GM19043 (cell line): ENCODE results near the gene SH3RF1.
A peak's percentile ranks its signal among the peaks of the same experiment; 100 is the strongest.
"Not testable (repeated sequence)": the region's sequence is repeated elsewhere in the genome, so short reads cannot be mapped to it uniquely, and the experiment has no call there.

ENCODE experiments used
- ATAC-seq: cut with Tn5 transposase; IDR thresholded peaks from one replicate; pipeline ENCODE4 v1.9.1; 2021; ENCODE audit warnings: low read depth; ENCODE audit not compliant: unreplicated experiment

SH3RF1 gene

GRCh38 chr4:169202878-169203277 is 67.9 kb downstream of the SH3RF1 start:
- no peak for ATAC-seq

GRCh38 chr4:169202145-169202699 is 68.5 kb downstream of the SH3RF1 start:
- ATAC-seq = no peak

GRCh38 chr4:169201222-169202144 is 69.3 kb downstream of the SH3RF1 start:
- ATAC-seq = no peak

GRCh38 chr4:169200361-169201030 is 70.3 kb downstream of the SH3RF1 start:
- no peak for ATAC-seq

GRCh38 chr4:169199184-169199583 is 71.6 kb downstream of the SH3RF1 start:
- no peak for ATAC-seq

GRCh38 chr4:169198167-169198566 is 72.6 kb downstream of the SH3RF1 start:
- no peak for ATAC-seq

- ATAC-seq = not testable (repeated sequence)
Observed at GRCh38 chr4:169197206-169197605, 73.5 kb downstream of the SH3RF1 start.

GRCh38 chr4:169195032-169195431 is 75.7 kb downstream of the SH3RF1 start:
- ATAC-seq = no peak

DNA sequence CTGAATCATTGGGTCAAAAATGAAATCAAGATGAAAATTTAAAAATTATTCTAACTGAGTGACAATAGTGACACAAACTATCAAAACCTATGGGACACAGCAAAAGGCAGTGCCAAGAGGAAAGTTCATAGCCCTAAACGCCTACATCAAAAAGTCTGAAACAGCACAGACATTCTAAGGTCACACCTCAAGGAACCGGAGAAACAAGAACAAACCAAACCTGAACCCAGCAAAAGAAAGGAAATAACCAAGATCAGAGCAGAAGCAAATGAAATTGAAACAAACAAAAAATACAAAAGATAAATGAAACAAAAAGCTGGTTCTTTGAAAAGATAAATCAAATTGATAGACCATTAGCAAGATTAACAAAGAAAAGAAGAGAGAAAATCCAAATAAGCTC is 80.8 kb downstream of the SH3RF1 start:
- not testable (repeated sequence) for ATAC-seq

- ATAC-seq = peak; percentile 87
Observed at GRCh38 chr4:169189372-169189771, 81.4 kb downstream of the SH3RF1 start.

DNA sequence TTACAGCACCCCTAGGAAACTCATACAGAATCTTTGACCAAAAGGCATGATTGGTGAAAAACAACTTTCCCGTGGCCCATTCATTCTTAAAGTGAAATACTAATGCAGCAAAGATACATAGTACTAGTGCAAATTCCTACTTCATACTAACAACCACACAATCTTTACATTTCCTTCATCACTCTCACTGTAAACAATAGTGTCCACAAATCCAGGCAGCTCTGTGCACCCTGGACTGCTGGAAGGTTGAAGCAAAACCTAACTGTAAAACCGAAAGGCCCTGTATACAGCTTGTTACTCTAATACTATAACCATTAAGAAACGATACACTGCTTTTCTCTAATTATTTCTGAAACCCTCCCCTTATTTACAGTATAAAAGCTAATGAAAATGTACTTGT is 82.6 kb downstream of the SH3RF1 start:
- no peak for ATAC-seq

GRCh38 chr4:169185133-169185956 is 85.4 kb downstream of the SH3RF1 start:
- ATAC-seq = no peak

GRCh38 chr4:169184686-169185085 is 86.1 kb downstream of the SH3RF1 start:
- ATAC-seq = no peak

DNA sequence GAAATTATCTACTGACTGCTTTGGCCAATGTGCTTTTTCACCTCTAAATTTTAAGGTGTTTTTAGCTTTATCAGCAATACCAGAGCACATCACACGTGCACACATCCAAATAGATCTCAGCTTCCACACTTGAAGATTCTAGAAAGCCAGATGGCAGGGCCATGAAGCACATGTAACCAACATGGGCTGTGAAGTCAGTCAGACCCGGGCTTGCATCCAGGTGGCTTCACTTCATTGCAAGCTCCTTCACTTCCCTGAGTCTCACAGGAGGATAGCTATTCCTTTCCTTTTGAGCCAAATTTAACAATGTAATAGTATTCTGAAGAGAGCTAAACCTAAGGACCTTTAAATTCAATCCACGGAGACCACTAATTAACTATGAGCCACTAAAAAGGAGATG is 86.5 kb downstream of the SH3RF1 start:
- no peak for ATAC-seq

- ATAC-seq = no peak
Observed at GRCh38 chr4:169183581-169183980, 87.2 kb downstream of the SH3RF1 start.

DNA sequence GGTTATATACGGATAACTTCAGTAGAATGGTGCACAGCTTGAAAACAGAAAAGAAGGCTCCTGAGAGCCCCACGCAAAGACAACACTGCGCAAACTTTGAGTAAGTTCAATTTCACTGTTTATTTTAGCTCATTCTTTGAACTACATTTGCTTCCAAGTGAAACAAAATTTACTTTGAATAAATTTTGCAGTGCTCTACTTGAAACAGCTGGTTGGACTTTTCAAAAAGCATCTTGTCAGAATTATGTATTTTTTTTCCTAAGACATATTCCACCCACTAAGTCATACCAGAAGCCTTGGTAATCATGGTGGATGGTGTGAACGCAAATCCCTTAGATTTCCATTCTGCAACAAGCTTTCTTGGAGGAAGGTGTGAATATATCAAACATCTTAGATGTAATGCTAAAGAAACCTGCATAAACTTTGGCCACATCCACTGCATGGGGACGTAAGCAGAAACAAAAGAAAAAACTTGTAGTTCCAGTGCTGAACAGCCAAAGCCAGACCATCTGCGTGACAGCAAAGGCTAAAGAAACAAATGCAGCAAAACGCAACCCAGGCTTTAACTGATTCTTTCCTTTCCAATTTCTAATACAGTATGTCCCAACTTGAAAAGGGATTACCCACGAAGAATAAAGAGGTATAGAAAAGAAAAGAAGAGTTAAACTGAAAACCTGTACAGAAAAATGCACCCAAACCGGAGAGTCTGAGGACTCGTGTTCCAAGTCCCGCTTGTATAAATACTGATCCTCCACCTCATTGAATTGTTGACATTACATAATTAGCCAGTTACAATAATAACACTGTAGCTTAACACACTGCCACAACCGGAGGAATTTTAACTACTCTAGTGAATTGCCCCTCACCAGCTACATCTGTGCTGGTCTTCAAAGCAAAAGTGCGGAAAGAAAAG is 90.9 kb downstream of the SH3RF1 start:
- ATAC-seq = no peak

DNA sequence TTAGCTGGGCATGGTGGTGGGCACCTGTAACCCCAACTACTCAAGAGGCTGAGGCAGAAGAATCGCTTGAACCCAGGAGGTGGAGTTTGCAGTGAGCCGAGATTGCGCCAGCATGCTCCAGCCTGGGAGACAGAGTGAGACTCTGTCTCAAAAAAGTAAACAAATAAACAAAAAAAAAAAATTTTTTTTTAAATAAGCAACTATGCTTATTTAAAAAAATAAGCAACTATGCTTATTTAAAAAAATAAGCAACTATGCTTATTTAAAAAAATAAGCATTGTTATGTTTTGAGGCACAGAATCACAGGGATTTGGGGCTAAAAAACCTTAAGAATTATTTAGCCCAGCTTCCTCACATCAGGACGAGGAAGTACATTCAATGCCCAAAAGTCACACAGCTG is 92.7 kb downstream of the SH3RF1 start:
- not testable (repeated sequence) for ATAC-seq

DNA sequence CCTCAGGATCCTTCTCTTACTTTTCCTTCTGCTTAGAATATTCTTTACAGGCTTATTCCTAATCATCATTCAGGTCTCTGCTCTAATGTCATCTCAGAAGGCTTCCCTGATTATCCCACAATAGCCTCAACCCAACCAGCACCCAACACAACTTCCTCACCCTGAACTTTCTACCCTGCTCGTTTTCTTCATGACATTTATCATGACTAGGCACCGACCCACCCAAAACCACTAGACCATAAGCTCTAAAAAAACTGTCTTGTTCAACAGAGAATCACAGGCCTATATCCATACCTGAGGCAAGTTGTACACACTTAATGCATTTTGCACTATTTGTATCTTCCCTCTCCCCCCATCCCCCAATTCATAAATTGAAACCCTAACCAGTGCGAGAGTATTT is 95.3 kb downstream of the SH3RF1 start:
- ATAC-seq = no peak

- no peak for ATAC-seq
Observed at GRCh38 chr4:169175035-169175434, 95.7 kb downstream of the SH3RF1 start.

DNA sequence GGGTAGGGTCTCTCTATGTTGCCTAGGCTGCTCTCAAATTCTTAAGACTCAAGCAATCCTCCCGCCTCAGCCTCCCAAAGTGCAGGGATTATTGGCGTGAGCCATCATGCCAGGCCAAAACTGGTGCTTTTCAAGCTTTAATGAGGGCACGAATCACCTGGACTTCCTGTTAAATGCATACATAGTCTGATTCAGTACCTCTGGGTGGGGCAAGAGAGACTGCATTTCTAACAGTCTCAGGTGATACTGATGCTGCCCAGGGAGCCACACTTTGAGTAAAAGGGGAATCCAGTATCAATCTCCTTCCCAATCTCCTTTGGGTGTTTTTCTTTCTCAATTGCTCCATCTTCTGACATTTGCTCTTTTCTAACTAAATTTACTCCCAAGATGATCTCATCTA is 96.5 kb downstream of the SH3RF1 start:
- ATAC-seq = no peak
